GM12801 (cell line): ENCODE data around the gene MNX1.

Source experiments
- CTCF ChIP-seq: IDR thresholded peaks from one replicate; pipeline ENCODE4 v1.5.1; 2011; ENCODE audit warnings: control low read depth; ENCODE audit not compliant: insufficient read length; ENCODE audit errors: extremely low read depth

MNX1 gene

GRCh38 chr7:156979711-156980110, 30.8 kb downstream of the MNX1 start:
- no peak for TF ChIP-seq CTCF

GRCh38 chr7:156979007-156979606, 31.4 kb downstream of the MNX1 start:
- no peak for TF ChIP-seq CTCF

GRCh38 chr7:156975620-156976019, 34.8 kb downstream of the MNX1 start:
- no peak for TF ChIP-seq CTCF

GRCh38 chr7:156969972-156970420, 40.5 kb downstream of the MNX1 start:
- TF ChIP-seq CTCF: no peak

- TF ChIP-seq CTCF: no peak
These were observed 42.3 kb downstream of the MNX1 start for GRCh38 chr7:156968183-156968582.

GRCh38 chr7:156966387-156966786, 44.1 kb downstream of the MNX1 start:
- no peak for TF ChIP-seq CTCF

GRCh38 chr7:156964971-156965370, 45.5 kb downstream of the MNX1 start:
- no peak for TF ChIP-seq CTCF

GRCh38 chr7:156963472-156963871, 47.0 kb downstream of the MNX1 start:
- TF ChIP-seq CTCF: no peak
